ENCODE measurements around the gene PATZ1.

Gene PATZ1

DNA sequence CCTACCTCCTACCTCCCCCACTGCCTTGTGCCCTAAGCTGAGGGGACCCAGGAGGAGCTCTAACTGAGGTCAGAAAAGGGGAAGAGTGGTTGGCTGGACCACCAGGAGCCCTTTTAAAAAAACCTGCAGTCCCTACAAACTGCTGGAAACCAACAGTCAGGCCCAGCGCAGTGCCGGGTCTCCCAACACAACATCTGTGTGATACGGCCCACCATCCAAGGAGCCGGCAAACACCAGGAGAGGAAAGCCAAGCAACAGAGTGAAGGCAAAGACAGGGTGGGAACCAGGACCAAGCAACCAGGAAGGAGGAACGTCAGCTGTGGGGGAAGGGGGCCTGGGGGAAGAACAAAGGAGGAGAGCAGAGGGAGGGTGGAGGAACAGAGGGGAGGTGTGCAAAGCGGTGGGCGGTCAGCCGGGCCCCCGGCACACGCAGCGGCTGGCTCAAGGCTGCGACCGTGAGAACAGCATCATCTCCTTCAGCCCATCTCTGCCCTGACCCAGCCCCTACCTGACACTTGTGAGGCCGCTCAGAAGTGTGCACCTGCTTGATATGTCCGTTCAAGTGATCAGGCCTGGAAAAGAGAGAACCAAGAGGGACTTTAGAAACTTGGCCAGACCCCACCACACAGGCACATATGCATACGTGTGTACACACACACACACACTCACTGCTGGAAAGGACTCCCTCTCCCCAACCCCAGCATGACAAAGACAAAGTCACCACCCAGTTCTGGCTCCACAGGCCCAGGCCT, 3.6 kb downstream of the PATZ1 start:
- H3K27ac ChIP-seq (ENCODE audit: low read length): peak overlapping the region; percentile 78
- peaks cover 65% of the 10 kb centered on the region for H3K36me3 ChIP-seq (ENCODE audit: insufficient read depth, low read depth, low read length)
- H3K9me3 ChIP-seq (ENCODE audit: insufficient read depth, low read depth, low read length): no peaks in the 10 kb centered on the region
- H3K27me3 ChIP-seq (ENCODE audit: insufficient read depth, low read length): no peaks in the 10 kb centered on the region
- H3K4me3 ChIP-seq (ENCODE audit: low read length): peak overlapping the region; percentile 90
- peak overlapping the region; percentile 96 for H3K9ac ChIP-seq (ENCODE audit: low read depth, low read length)
- peaks cover 27% of the 10 kb centered on the region for H3K4me1 ChIP-seq (ENCODE audit: insufficient read depth, low read length)

DNA sequence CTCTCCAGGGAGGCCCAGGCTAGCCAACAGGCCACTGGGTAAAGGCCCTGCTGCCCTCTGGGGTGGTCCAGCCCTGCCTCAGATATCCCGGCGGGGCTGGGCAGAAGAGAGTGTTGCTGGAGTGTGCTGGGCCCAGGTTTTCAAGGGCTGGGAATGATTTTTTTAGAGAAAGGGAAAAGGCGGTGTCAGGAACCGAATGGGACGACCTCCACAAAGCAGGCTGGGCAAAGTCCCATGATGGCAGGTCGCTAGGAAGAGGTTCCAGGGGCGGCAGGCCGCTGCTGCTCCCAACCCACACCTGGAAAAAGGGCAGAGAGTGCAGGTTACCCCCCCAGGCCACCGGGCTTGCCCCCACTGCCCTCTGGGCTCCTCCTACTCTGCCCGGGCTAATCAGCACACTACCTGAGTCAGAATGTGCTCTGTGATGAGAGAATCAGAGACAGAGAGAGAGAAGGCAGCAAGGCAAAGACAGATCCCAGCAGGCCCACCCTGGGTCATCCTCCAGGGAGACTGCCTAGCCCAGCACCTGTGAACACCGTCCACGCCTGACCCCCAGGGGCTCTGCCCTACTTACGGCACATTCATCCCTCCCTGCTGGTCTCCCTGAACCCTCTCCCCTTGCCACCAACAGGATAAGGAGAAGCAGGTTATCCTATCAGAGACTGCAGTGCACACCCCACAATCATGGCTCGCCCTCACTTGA, 4.6 kb downstream of the PATZ1 start:
- peak overlapping the region; percentile 8 for H3K27ac ChIP-seq (ENCODE audit: low read length)

DNA sequence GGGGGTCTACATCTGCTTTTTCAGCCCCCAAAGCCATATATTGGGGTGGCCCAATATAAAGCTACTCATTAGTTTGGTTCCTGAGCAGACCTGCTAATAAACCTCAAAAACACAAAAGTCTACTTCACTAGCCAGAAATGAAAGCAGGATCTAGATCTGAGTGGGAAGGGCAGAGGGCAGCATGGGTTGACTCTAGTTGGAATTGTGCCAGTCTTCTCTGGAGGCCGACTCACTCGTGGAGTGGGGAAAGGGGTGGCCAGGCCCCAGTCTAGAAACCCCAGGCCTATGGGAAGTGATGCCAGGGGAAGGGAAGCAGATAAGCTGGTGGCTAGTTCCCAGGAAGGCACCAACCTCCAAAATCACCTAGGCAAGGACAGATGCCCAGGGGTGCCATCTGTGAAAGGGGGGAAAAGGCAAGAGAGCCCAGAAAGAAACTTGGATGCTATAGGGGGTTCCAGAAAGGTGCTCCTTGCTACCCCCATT, 5.3 kb downstream of the PATZ1 start:
- Histone ChIP-seq H3K4me3 (ENCODE audit: low read length) (no peak overlapping the region), H3K27me3 (ENCODE audit: insufficient read depth, low read length) (no peaks in the 10 kb centered on the region), H3K27ac (ENCODE audit: low read length) (no peak overlapping the region), H3K9me3 (ENCODE audit: insufficient read depth, low read depth, low read length) (no peaks in the 10 kb centered on the region), H3K36me3 (ENCODE audit: insufficient read depth, low read depth, low read length) (peaks cover 78% of the 10 kb centered on the region), H3K4me1 (ENCODE audit: insufficient read depth, low read length) (peaks cover 27% of the 10 kb centered on the region), H3K9ac (ENCODE audit: low read depth, low read length) (no peak overlapping the region)

More for the DNA sequence above, 4.6 kb downstream of the PATZ1 start:
- Histone ChIP-seq H3K4me3 (ENCODE audit: low read length) (peak overlapping the region; percentile 90), H3K36me3 (ENCODE audit: insufficient read depth, low read depth, low read length) (peaks cover 72% of the 10 kb centered on the region), H3K9me3 (ENCODE audit: insufficient read depth, low read depth, low read length) (no peaks in the 10 kb centered on the region), H3K27me3 (ENCODE audit: insufficient read depth, low read length) (no peaks in the 10 kb centered on the region), H3K4me1 (ENCODE audit: insufficient read depth, low read length) (peaks cover 27% of the 10 kb centered on the region), H3K9ac (ENCODE audit: low read depth, low read length) (peak overlapping the region; percentile 96; the same call in 1 of the 2 replicates)

GRCh38 chr22:31340360-31340759, 5.8 kb downstream of the PATZ1 start:
- Histone ChIP-seq H3K9me3 (ENCODE audit: insufficient read depth, low read depth, low read length) (no peaks in the 10 kb centered on the region), H3K4me1 (ENCODE audit: insufficient read depth, low read length) (peaks cover 27% of the 10 kb centered on the region), H3K36me3 (ENCODE audit: insufficient read depth, low read depth, low read length) (peaks cover 82% of the 10 kb centered on the region), H3K27me3 (ENCODE audit: insufficient read depth, low read length) (no peaks in the 10 kb centered on the region), H3K27ac (ENCODE audit: low read length) (no peak overlapping the region), H3K4me3 (ENCODE audit: low read length) (no peak overlapping the region), H3K9ac (ENCODE audit: low read depth, low read length) (no peak overlapping the region)

DNA sequence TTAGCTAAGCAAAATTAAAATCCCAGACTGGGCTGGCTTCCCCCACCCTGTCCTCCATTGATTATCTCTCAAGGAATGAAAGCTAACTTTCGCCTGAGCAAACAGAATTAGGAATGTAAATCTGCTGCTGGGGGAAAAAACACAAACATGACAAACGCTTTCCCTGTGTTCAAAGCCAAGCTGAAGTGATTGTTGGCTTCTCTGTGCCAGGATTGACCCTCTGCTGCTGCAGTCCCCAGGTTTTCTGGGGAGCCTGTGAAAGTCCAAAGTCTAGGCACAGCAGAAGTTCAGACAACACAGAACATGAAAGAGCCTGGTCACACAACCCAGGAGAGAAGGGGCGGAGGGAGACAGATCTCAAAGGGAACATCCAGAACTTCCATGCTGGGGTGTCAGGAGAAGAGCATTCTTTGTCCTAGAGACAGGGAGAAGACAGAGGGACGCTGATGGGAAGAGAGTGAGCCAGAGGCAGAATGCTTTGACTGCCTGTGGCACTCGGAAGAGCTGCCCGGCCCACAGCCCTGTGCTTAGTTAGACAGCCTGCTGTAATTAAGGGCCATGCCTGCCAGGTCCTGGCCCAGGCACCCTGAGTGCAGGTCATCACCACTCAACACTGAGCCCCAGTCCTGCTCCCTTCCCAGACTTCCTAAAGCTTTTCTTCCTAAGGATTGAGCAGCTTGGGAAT, 6.9 kb downstream of the PATZ1 start:
- peak overlapping the region; percentile 15 for H3K27ac ChIP-seq (ENCODE audit: low read length)
- H3K9me3 ChIP-seq (ENCODE audit: insufficient read depth, low read depth, low read length): no peaks in the 10 kb centered on the region
- H3K4me3 ChIP-seq (ENCODE audit: low read length): no peak overlapping the region
- peak overlapping the region; percentile 43; the same call in 1 of the 2 replicates for H3K9ac ChIP-seq (ENCODE audit: low read depth, low read length)
- H3K27me3 ChIP-seq (ENCODE audit: insufficient read depth, low read length): no peaks in the 10 kb centered on the region
- H3K36me3 ChIP-seq (ENCODE audit: insufficient read depth, low read depth, low read length): peaks cover 89% of the 10 kb centered on the region
- H3K4me1 ChIP-seq (ENCODE audit: insufficient read depth, low read length): peaks cover 21% of the 10 kb centered on the region

DNA sequence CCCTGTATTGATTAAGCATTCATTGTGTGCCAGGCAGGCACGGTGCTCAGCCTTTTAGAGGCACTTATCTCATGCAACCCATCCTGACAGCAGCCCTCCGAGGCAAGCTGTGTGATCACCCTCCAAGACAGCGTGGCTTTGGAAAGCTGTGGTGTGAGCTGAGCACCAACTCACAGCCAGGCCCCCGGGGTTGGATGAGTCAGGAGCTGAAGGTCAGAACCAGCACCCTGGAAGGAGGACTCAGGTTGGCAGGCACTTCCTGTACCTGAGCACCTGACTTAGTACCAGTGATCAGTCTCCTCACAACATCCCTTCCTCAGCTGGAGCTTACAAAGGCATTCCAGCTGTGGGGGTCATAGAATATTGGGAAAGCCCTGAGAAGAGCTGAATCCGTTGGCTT, 9.0 kb downstream of the PATZ1 start:
- Histone ChIP-seq H3K36me3 (ENCODE audit: insufficient read depth, low read depth, low read length) (peaks cover 96% of the 10 kb centered on the region), H3K4me3 (ENCODE audit: low read length) (no peak overlapping the region), H3K4me1 (ENCODE audit: insufficient read depth, low read length) (peaks cover 6% of the 10 kb centered on the region), H3K27me3 (ENCODE audit: insufficient read depth, low read length) (no peaks in the 10 kb centered on the region), H3K9ac (ENCODE audit: low read depth, low read length) (no peak overlapping the region), H3K27ac (ENCODE audit: low read length) (no peak overlapping the region), H3K9me3 (ENCODE audit: insufficient read depth, low read depth, low read length) (no peaks in the 10 kb centered on the region)

DNA sequence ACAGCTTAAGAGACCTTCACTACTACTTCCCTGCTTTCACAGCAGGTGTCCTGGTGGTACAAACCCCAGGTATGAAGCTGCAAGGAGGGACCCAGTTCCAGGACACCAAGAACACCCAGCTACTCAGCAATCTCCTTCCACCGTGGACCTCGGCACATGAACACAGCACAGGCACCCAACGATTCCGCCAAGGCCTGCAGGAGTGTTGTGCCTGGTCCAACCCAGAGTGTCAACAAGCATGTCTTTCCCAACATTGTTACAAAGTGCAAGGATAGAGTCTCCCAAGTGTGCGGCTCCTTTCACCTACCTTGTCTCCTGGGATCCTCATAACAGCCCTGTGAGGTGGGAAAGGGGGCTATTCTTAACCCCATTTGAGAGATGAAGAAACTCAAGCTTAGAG, 11.8 kb downstream of the PATZ1 start:
- no peak overlapping the region for H3K27ac ChIP-seq (ENCODE audit: low read length)
- H3K4me3 ChIP-seq (ENCODE audit: low read length): no peak overlapping the region
- peaks cover 96% of the 10 kb centered on the region for H3K36me3 ChIP-seq (ENCODE audit: insufficient read depth, low read depth, low read length)
- no peaks in the 10 kb centered on the region for H3K27me3 ChIP-seq (ENCODE audit: insufficient read depth, low read length)
- no peaks in the 10 kb centered on the region for H3K9me3 ChIP-seq (ENCODE audit: insufficient read depth, low read depth, low read length)
- H3K4me1 ChIP-seq (ENCODE audit: insufficient read depth, low read length): no peaks in the 10 kb centered on the region
- no peak overlapping the region for H3K9ac ChIP-seq (ENCODE audit: low read depth, low read length)

- Histone ChIP-seq H3K9ac (ENCODE audit: low read depth, low read length) (no peak overlapping the region), H3K36me3 (ENCODE audit: insufficient read depth, low read depth, low read length) (peaks cover 96% of the 10 kb centered on the region)
These were observed 12.5 kb downstream of the PATZ1 start for GRCh38 chr22:31333641-31334040.

GRCh38 chr22:31332886-31333285, 13.3 kb downstream of the PATZ1 start:
- no peak overlapping the region for H3K27ac ChIP-seq (ENCODE audit: low read length)
- no peak overlapping the region for H3K9ac ChIP-seq (ENCODE audit: low read depth, low read length)
- no peaks in the 10 kb centered on the region for H3K4me1 ChIP-seq (ENCODE audit: insufficient read depth, low read length)
- H3K4me3 ChIP-seq (ENCODE audit: low read length): no peak overlapping the region
- H3K36me3 ChIP-seq (ENCODE audit: insufficient read depth, low read depth, low read length): peaks cover 96% of the 10 kb centered on the region
- no peaks in the 10 kb centered on the region for H3K9me3 ChIP-seq (ENCODE audit: insufficient read depth, low read depth, low read length)
- no peaks in the 10 kb centered on the region for H3K27me3 ChIP-seq (ENCODE audit: insufficient read depth, low read length)

More at GRCh38 chr22:31333641-31334040, 12.5 kb downstream of the PATZ1 start:
- no peaks in the 10 kb centered on the region for H3K27me3 ChIP-seq (ENCODE audit: insufficient read depth, low read length)
- H3K4me1 ChIP-seq (ENCODE audit: insufficient read depth, low read length): no peaks in the 10 kb centered on the region
- no peaks in the 10 kb centered on the region for H3K9me3 ChIP-seq (ENCODE audit: insufficient read depth, low read depth, low read length)
- no peak overlapping the region for H3K27ac ChIP-seq (ENCODE audit: low read length)
- no peak overlapping the region for H3K4me3 ChIP-seq (ENCODE audit: low read length)

GRCh38 chr22:31332010-31332409, 14.1 kb downstream of the PATZ1 start:
- Histone ChIP-seq H3K36me3 (ENCODE audit: insufficient read depth, low read depth, low read length) (peaks cover 96% of the 10 kb centered on the region), H3K4me3 (ENCODE audit: low read length) (no peak overlapping the region), H3K27me3 (ENCODE audit: insufficient read depth, low read length) (no peaks in the 10 kb centered on the region), H3K9ac (ENCODE audit: low read depth, low read length) (no peak overlapping the region), H3K9me3 (ENCODE audit: insufficient read depth, low read depth, low read length) (no peaks in the 10 kb centered on the region), H3K4me1 (ENCODE audit: insufficient read depth, low read length) (no peaks in the 10 kb centered on the region), H3K27ac (ENCODE audit: low read length) (no peak overlapping the region)

DNA sequence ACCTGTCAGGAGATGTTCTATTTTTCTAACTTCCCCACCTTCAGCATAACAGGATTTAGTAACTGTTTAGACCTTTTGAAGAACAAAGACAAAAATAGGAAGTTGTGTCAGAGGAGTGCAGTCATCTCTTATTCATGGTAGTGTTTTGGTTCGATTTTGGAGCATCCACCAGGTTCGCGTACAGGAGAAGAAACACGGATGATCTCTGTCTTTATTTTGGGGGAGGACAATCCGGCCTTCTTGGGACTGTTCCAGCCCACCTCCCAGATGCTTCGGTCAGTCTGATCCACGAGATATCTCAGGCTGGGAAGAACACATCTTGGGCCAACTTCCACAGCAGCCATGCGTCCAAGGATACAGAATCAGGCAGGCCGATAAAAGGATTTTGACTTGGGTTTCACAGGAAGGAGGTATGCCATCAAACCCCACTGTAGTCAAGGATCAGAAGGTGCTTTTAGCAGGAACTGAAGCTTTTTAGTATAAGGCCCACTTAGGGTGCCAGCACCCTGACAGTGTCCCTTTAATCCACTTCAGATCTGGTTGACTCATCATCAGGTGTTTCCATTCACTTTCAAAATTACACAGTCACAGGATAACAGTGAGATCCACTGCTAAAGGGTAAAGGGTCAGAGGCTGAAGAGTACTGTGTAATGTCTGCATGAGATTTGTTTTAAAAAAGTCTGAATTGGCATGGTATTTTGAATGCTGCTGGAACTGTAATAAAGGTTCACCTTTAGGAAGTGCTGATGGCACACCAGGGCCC, 16.5 kb downstream of the PATZ1 start:
- no peak overlapping the region for H3K9ac ChIP-seq (ENCODE audit: low read depth, low read length)
- peaks cover 98% of the 10 kb centered on the region for H3K36me3 ChIP-seq (ENCODE audit: insufficient read depth, low read depth, low read length)
- no peaks in the 10 kb centered on the region for H3K4me1 ChIP-seq (ENCODE audit: insufficient read depth, low read length)
- H3K27me3 ChIP-seq (ENCODE audit: insufficient read depth, low read length): no peaks in the 10 kb centered on the region
- no peaks in the 10 kb centered on the region for H3K9me3 ChIP-seq (ENCODE audit: insufficient read depth, low read depth, low read length)
- H3K4me3 ChIP-seq (ENCODE audit: low read length): no peak overlapping the region
- H3K27ac ChIP-seq (ENCODE audit: low read length): no peak overlapping the region
